GM12864 (cell line): ENCODE results near the gene PER3.

Experiments used
- DNase-seq: peaks from one replicate; pipeline ENCODE4 v3.0.0-alpha.2; 2011; ENCODE audit warnings: low read depth
- H3K4me3 ChIP-seq: 2 replicates; pipeline ENCODE4 v1.5.1; 2011; ENCODE audit warnings: mild to moderate bottlenecking, low read depth, low read length, control low read depth
- CTCF ChIP-seq: IDR thresholded peaks from 2 replicates; pipeline ENCODE4 v1.5.1; 2011; ENCODE audit warnings: low read depth, mild to moderate bottlenecking, moderate library complexity, low read length, control low read depth, inconsistent platforms; ENCODE audit errors: missing control alignments

Gene PER3

GRCh38 chr1:7826363-7826762, 42.3 kb downstream of the PER3 start:
- DNase-seq, result no peak
- H3K4me3 ChIP-seq, result peak overlapping the region; percentile 76; the same call in 1 of the 2 replicates
- no peak for TF ChIP-seq CTCF

GRCh38 chr1:7827126-7827955, 43.2 kb downstream of the PER3 start:
- no peak for DNase-seq
- no peak for TF ChIP-seq CTCF
- peak overlapping the region; percentile 76 for H3K4me3 ChIP-seq

- TF ChIP-seq CTCF, result no peak
- no peak for DNase-seq
Measured at GRCh38 chr1:7831458-7831857, 47.4 kb downstream of the PER3 start.

GRCh38 chr1:7833035-7833434, 48.9 kb downstream of the PER3 start:
- no peak for DNase-seq
- TF ChIP-seq CTCF, result no peak
- no peak overlapping the region for H3K4me3 ChIP-seq

More at GRCh38 chr1:7831458-7831857, 47.4 kb downstream of the PER3 start:
- no peak overlapping the region for H3K4me3 ChIP-seq

- no peak for TF ChIP-seq CTCF
- H3K4me3 ChIP-seq, result no peak overlapping the region
- no peak for DNase-seq
Measured at GRCh38 chr1:7838714-7839113, 54.6 kb downstream of the PER3 start.

- DNase-seq, result no peak
- TF ChIP-seq CTCF, result no peak
- no peak overlapping the region for H3K4me3 ChIP-seq
Measured at GRCh38 chr1:7839526-7839925, 55.4 kb downstream of the PER3 start.

- H3K4me3 ChIP-seq, result no peak overlapping the region
- TF ChIP-seq CTCF, result no peak
- DNase-seq, result no peak
Measured at GRCh38 chr1:7842517-7842916, 58.4 kb downstream of the PER3 start.
